ENCODE results near the gene HSPA4L. TPM values are rescaled to one million over a fixed set of nuclear protein-coding genes. Genes with fewer than 3 reads are reported as not detected.

Gene HSPA4L
- total and polyA plus RNA-seq, 10 of the 15 experiments (the other 5 are each of a cell fraction or from before 2014, with no cell fraction given) = 8.6 to 40.5 (median 21.4) TPM

DNA sequence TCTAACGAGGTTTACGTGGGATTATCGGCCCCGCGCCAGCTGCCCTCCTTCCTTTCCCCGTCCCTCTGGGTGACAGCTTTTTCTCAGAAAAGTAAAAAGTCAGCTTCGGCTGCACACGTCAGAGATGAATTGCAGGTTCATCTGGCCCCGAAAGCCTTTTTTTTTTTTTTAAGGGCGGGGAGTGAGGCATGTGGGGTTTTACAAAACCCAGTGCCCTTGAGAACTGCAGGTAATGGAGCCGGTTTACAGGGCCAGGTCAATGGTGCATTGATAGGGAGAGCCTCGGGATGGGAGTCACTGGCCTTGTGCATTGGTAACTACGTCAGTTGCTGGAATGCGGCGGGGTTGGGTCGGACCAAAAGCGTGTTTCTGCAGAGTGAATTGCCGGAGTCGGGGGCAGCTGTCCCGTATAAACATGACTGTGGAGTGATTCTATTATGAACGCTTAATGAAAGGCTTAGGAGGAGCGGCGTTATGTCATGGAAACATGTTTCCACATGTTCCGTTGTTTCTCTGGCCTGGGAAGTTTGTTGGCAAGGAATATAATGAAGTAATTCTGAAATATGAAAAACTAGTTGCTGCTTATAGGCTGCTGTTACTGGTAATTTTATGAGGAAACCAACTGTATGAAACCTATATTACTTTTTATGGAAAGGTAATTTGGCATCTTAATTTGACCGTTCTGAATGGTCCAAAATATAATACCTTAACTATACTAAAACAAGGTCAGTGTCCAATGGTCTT lies 1.1 kb downstream of the HSPA4L start (continued):
- TF ChIP-seq, protein P1, sequence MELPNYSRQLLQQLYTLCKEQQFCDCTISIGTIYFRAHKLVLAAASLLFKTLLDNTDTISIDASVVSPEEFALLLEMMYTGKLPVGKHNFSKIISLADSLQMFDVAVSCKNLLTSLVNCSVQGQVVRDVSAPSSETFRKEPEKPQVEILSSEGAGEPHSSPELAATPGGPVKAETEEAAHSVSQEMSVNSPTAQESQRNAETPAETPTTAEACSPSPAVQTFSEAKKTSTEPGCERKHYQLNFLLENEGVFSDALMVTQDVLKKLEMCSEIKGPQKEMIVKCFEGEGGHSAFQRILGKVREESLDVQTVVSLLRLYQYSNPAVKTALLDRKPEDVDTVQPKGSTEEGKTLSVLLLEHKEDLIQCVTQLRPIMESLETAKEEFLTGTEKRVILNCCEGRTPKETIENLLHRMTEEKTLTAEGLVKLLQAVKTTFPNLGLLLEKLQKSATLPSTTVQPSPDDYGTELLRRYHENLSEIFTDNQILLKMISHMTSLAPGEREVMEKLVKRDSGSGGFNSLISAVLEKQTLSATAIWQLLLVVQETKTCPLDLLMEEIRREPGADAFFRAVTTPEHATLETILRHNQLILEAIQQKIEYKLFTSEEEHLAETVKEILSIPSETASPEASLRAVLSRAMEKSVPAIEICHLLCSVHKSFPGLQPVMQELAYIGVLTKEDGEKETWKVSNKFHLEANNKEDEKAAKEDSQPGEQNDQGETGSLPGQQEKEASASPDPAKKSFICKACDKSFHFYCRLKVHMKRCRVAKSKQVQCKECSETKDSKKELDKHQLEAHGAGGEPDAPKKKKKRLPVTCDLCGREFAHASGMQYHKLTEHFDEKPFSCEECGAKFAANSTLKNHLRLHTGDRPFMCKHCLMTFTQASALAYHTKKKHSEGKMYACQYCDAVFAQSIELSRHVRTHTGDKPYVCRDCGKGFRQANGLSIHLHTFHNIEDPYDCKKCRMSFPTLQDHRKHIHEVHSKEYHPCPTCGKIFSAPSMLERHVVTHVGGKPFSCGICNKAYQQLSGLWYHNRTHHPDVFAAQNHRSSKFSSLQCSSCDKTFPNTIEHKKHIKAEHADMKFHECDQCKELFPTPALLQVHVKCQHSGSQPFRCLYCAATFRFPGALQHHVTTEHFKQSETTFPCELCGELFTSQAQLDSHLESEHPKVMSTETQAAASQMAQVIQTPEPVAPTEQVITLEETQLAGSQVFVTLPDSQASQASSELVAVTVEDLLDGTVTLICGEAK (IDR thresholded peaks at IDR 0.05; ENCODE audit: borderline replicate concordance) = 0 out of 2 replicates have a peak, but pooled peaks have one; percentile 12
- peak in 1 of 2 experiments; percentile 8; a peak in 1 of 4 replicates for TF ChIP-seq IKZF2 (IDR thresholded peaks at IDR 0.05)
- peak; percentile 88; the same call in 1 of the 2 replicates for TF ChIP-seq ZNF384 (IDR thresholded peaks at IDR 0.05; ENCODE audit: borderline replicate concordance, low read depth, low read length)
- TF ChIP-seq POLR2A (IDR thresholded peaks at IDR 0.05; ENCODE audit: low read depth, low read length) = no peak
- no peak for TF ChIP-seq MEF2B (IDR thresholded peaks at IDR 0.05; ENCODE audit: partially characterized antibody, poor library complexity, severe bottlenecking)
- no peak for TF ChIP-seq CREM (IDR thresholded peaks at IDR 0.05; ENCODE audit: low read depth)
- TF ChIP-seq POLR2AphosphoS2 (IDR thresholded peaks at IDR 0.05; ENCODE audit: low read depth, low read length) = no peak
- TF ChIP-seq, protein P2, sequence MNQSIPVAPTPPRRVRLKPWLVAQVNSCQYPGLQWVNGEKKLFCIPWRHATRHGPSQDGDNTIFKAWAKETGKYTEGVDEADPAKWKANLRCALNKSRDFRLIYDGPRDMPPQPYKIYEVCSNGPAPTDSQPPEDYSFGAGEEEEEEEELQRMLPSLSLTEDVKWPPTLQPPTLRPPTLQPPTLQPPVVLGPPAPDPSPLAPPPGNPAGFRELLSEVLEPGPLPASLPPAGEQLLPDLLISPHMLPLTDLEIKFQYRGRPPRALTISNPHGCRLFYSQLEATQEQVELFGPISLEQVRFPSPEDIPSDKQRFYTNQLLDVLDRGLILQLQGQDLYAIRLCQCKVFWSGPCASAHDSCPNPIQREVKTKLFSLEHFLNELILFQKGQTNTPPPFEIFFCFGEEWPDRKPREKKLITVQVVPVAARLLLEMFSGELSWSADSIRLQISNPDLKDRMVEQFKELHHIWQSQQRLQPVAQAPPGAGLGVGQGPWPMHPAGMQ (IDR thresholded peaks at IDR 0.05; ENCODE audit: borderline replicate concordance) = no peak
- 0 out of 2 replicates have a peak, but pooled peaks have one; percentile 2 for TF ChIP-seq JUNB (IDR thresholded peaks at IDR 0.05)
